ENCODE data around the gene GRIN2A. TPM values are rescaled to one million over a fixed set of nuclear protein-coding genes. Genes with fewer than 3 reads are reported as not detected.

The GRIN2A gene
- total RNA-seq, 1 donor from 2014 or later, result not detected

GRCh38 chr16:10213748-10214147 lies 31.5 kb upstream of the GRIN2A start:
- DNase-seq (ENCODE audit: extremely low spot score, unreplicated experiment), result no peak
- Mint-ChIP-seq H3K4me3 (ENCODE audit: unreplicated experiment) (no peak overlapping the region), H3K27ac (ENCODE audit: unreplicated experiment) (no peak overlapping the region), H3K4me1 (ENCODE audit: unreplicated experiment) (no peaks in the 10 kb centered on the region), H3K27me3 (ENCODE audit: unreplicated experiment) (no peaks in the 10 kb centered on the region), H3K9me3 (ENCODE audit: unreplicated experiment) (peaks cover 5% of the 10 kb centered on the region), H3K36me3 (ENCODE audit: unreplicated experiment) (no peaks in the 10 kb centered on the region)
- TF ChIP-seq CTCF (IDR thresholded peaks at IDR 0.05), result no peak

- TF ChIP-seq CTCF (IDR thresholded peaks at IDR 0.05), result no peak
- H3K4me3 Mint-ChIP-seq (ENCODE audit: unreplicated experiment), result no peak overlapping the region
- DNase-seq (ENCODE audit: extremely low spot score, unreplicated experiment), result no peak
- no peak overlapping the region for H3K27ac Mint-ChIP-seq (ENCODE audit: unreplicated experiment)
- no peaks in the 10 kb centered on the region for H3K27me3 Mint-ChIP-seq (ENCODE audit: unreplicated experiment)
- H3K36me3 Mint-ChIP-seq (ENCODE audit: unreplicated experiment), result no peaks in the 10 kb centered on the region
- H3K4me1 Mint-ChIP-seq (ENCODE audit: unreplicated experiment), result no peaks in the 10 kb centered on the region
- peaks cover 3% of the 10 kb centered on the region for H3K9me3 Mint-ChIP-seq (ENCODE audit: unreplicated experiment)
Observed at GRCh38 chr16:10210944-10211343, 28.7 kb upstream of the GRIN2A start.

GRCh38 chr16:10206865-10207264 lies 24.6 kb upstream of the GRIN2A start:
- no peak for TF ChIP-seq CTCF (IDR thresholded peaks at IDR 0.05)
- Mint-ChIP-seq H3K4me1 (ENCODE audit: unreplicated experiment) (no peaks in the 10 kb centered on the region), H3K27ac (ENCODE audit: unreplicated experiment) (no peak overlapping the region), H3K4me3 (ENCODE audit: unreplicated experiment) (no peak overlapping the region), H3K27me3 (ENCODE audit: unreplicated experiment) (no peaks in the 10 kb centered on the region), H3K36me3 (ENCODE audit: unreplicated experiment) (no peaks in the 10 kb centered on the region), H3K9me3 (ENCODE audit: unreplicated experiment) (peaks cover 11% of the 10 kb centered on the region)
- DNase-seq (ENCODE audit: extremely low spot score, unreplicated experiment), result no peak

GRCh38 chr16:10206215-10206614 lies 24.0 kb upstream of the GRIN2A start:
- H3K4me1 Mint-ChIP-seq (ENCODE audit: unreplicated experiment), result no peaks in the 10 kb centered on the region
- DNase-seq (ENCODE audit: extremely low spot score, unreplicated experiment), result no peak
- TF ChIP-seq CTCF (IDR thresholded peaks at IDR 0.05), result no peak
- H3K36me3 Mint-ChIP-seq (ENCODE audit: unreplicated experiment), result no peaks in the 10 kb centered on the region
- H3K9me3 Mint-ChIP-seq (ENCODE audit: unreplicated experiment), result peaks cover 11% of the 10 kb centered on the region
- H3K27me3 Mint-ChIP-seq (ENCODE audit: unreplicated experiment), result no peaks in the 10 kb centered on the region
- H3K4me3 Mint-ChIP-seq (ENCODE audit: unreplicated experiment), result no peak overlapping the region
- H3K27ac Mint-ChIP-seq (ENCODE audit: unreplicated experiment), result no peak overlapping the region

- Mint-ChIP-seq H3K27me3 (ENCODE audit: unreplicated experiment) (no peaks in the 10 kb centered on the region), H3K4me3 (ENCODE audit: unreplicated experiment) (no peak overlapping the region), H3K36me3 (ENCODE audit: unreplicated experiment) (no peaks in the 10 kb centered on the region), H3K4me1 (ENCODE audit: unreplicated experiment) (no peaks in the 10 kb centered on the region), H3K27ac (ENCODE audit: unreplicated experiment) (no peak overlapping the region), H3K9me3 (ENCODE audit: unreplicated experiment) (peaks cover 11% of the 10 kb centered on the region)
- DNase-seq (ENCODE audit: extremely low spot score, unreplicated experiment), result no peak
- no peak for TF ChIP-seq CTCF (IDR thresholded peaks at IDR 0.05)
Observed at GRCh38 chr16:10205688-10206087, 23.5 kb upstream of the GRIN2A start.
